ENCODE measurements around the gene SLC38A10.
"Not testable (repeated sequence)": the region's sequence is repeated elsewhere in the genome, so short reads cannot be mapped to it uniquely, and the experiment has no call there.

Gene SLC38A10

DNA sequence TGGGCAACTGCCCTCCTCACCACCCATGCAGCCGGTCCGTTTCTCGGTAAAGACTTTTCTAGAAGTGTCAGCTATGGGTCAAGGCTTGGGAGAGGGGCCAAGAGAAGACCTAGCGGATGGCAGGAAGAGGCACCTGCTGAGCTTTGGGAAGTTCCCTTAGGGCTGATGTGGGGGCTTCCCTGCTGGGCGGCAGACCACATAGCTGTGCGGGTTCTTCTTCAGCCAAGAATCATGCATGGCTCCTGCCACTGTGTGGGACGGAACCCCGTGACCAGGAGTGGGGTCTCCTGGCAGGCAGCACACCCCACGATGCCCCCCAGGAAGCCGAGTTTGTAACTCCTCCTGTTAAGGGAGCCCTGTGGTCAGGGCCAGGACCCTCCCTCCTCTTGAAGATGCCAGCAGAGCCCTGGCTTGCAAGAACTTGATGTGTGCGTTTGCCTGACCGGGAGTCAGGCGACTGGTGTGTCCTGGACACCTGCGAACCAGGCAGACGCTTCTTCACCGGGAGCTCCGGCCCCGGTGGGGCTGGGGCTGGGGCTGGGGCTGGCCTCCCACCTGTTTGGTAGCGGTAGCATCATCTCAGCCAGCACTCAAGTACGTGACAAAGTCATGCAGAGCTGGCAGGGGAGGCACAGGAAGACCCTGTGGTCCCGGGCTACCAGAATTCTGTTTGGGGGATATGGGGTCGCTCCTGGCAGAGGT lies 17.7 kb upstream of the SLC38A10 start:
- no peak for DNase-seq (ENCODE audit: low read depth in 3 of 3)

- no peak for DNase-seq (ENCODE audit: low read depth in 3 of 3)
Observed at GRCh38 chr17:81311946-81312345, 16.8 kb upstream of the SLC38A10 start.

- DNase-seq (ENCODE audit: low read depth in 3 of 3) = no peak
Observed at GRCh38 chr17:81310949-81311550, 15.9 kb upstream of the SLC38A10 start.

- DNase-seq (ENCODE audit: low read depth in 3 of 3) = no peak
Observed at GRCh38 chr17:81309859-81310839, 15.0 kb upstream of the SLC38A10 start.

- DNase-seq (ENCODE audit: low read depth in 3 of 3) = peak in 1 of 3 experiments; percentile 36
Observed at GRCh38 chr17:81309140-81309858, 14.2 kb upstream of the SLC38A10 start.

DNA sequence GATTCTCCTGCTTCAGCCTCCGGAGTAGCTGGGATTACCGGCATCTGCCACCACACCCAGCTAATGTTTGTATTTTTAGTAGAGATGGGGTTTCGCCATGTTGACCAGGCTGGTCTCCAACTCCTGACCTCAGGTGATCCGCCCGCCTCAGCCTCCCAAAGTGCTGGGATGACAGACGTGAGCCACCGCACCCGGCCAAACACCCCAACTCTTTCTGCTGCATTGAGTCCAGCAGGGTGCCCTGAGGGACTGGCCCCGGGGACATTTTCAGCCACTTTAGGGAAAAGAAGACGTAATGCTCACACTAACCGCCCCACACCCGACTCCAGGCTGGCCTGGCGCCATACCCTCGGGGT lies 13.7 kb upstream of the SLC38A10 start:
- DNase-seq (ENCODE audit: low read depth in 3 of 3) = not testable (repeated sequence)

DNA sequence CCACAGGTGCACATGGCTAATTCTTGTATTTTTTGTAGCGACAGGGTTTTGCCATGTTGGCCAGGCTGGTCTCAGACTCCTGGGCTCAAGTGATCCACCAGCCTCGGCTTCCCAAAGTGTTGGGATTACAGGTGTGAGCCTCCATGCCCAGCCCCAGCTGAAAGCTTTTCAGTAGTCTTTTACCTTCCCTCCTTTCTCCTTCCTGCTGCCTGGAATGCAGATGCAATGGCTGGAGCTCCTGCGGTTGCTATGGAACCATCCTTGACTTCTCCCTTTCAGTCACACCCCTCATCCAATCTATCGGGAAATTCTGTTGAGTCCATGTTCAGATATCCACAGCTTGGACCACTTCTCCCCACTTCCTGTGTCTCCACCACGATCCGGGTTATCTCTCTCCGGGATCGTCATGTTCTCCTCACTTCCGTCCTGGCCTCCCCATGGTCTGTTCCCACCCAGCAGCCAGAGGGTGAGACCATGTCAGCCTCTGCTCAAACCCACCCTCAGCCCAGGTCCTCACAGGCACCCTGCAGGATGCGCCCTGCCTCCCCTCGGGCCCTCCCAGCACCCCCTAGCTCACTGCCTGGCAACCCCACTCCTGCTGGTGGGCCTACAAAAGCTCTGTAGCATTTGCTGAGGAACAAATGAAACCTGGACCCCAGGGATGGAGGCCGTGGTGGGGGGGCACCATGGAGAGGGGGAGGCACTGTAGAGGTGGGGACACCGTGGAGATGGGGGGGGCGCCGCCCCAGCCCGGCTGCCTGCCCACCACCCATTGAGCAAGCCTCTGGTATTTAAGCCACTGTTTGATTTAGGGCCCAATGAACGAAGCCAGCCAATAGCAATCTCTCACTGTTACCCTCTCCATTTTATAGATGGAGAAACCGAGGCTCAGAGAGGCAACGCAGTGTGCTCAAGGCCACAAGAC lies 12.8 kb upstream of the SLC38A10 start:
- no peak for DNase-seq (ENCODE audit: low read depth in 3 of 3)

- no peak for DNase-seq (ENCODE audit: low read depth in 3 of 3)
Observed at GRCh38 chr17:81306898-81307510, 11.9 kb upstream of the SLC38A10 start.

GRCh38 chr17:81306491-81306890 lies 11.4 kb upstream of the SLC38A10 start:
- no peak for DNase-seq (ENCODE audit: low read depth in 3 of 3)

DNA sequence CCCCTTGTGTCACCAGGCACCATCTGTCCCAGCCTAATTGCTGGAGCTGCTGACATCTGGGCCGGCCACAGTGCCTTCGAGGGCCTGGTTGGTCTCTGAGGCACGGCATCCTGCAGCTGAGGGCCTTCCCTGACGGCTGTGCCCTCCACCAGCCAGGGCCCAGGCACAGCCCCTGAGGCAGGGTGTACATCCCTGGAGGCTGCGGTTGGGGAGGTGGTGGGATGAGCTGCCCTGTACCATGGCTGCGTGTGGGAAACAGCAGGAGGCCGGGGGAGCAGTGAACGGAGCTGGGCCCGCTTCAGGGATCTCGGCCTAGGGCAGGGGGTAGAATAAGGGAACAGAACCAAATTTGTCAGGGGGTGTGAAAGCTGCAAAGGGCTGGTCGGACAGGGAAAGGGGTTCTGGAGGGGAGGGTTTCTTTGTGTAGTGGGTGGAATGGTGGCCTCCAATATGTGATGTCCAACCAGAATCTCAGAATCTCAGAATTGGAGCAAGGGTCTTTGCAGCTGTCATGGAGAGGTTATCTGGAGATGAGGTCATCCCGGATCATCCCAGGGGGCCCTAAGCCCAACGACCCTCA lies 10.0 kb upstream of the SLC38A10 start:
- no peak for DNase-seq (ENCODE audit: low read depth in 3 of 3)

GRCh38 chr17:81304196-81305015 lies 9.3 kb upstream of the SLC38A10 start:
- no peak for DNase-seq (ENCODE audit: low read depth in 3 of 3)

DNA sequence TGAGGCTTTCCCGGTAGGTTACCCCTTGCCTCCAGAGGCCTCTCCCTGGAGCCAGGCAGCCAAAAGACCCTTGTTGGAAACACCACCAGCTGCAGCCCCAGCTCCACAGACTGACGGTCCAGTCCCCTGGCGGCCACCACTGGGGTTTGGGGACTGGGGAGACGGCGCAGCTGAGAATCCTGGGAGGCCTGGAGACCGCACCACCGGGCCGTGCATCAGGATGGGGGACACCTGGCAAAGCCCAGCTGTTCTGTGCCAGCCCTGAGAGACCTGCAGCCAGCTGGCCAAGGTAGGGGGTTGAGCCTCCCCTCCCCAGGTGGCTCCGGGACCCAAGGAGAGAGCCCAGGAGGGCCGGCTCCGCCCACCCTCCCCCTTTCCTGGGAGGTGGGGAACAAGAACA lies 8.3 kb upstream of the SLC38A10 start:
- DNase-seq (ENCODE audit: low read depth in 3 of 3) = no peak

- DNase-seq (ENCODE audit: low read depth in 3 of 3) = no peak
Observed at GRCh38 chr17:81302861-81303333, 7.8 kb upstream of the SLC38A10 start.

GRCh38 chr17:81302324-81302723 lies 7.2 kb upstream of the SLC38A10 start:
- no peak for DNase-seq (ENCODE audit: low read depth in 3 of 3)

DNA sequence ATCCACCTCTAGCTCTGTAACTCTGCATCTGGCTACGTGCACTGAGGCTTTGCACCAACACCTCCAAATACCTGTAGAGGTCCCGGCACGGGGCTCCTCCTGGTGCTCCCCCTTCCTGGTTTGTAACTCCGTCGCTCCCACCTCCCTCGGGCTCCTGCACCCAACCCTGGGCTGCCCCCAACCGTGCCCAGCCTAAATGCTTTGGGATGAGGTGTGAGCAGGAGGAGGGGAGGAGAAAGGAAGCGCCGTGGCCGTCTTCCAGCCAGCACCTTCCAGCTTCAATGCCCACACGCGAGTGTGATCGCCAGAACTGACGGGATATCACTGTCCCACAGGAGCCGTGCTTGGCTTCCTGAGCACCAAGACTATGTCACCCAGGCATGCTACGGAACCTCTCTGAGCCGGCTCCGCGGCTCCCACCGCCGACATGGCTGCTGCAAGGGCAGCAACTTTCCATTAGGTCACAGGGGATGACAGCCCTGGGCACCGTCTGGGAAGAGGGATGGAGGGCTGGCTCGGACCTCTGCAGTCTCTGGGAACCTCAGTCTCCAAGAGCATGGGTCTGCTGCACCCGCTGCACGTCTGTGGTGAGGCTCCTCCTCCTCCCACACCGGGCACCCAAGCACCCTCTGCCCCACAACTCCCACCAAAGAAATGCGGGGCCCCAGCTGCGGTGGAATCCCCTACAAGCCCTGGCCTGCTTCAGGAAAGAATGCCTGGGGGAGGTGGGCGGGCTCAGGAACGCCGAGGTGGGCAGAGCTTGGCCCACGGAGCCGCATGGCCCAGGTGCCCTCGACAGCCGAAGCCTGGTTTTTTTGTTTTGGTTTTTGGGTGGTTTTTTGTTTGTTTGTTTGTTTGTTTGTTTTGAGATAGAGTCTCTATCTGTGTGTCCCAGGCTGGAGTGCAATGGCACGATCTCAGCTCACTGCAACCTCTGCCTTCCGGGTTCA lies 6.4 kb upstream of the SLC38A10 start:
- DNase-seq (ENCODE audit: low read depth in 3 of 3) = no peak

GRCh38 chr17:81300586-81301155 lies 5.6 kb upstream of the SLC38A10 start:
- no peak for DNase-seq (ENCODE audit: low read depth in 3 of 3)

DNA sequence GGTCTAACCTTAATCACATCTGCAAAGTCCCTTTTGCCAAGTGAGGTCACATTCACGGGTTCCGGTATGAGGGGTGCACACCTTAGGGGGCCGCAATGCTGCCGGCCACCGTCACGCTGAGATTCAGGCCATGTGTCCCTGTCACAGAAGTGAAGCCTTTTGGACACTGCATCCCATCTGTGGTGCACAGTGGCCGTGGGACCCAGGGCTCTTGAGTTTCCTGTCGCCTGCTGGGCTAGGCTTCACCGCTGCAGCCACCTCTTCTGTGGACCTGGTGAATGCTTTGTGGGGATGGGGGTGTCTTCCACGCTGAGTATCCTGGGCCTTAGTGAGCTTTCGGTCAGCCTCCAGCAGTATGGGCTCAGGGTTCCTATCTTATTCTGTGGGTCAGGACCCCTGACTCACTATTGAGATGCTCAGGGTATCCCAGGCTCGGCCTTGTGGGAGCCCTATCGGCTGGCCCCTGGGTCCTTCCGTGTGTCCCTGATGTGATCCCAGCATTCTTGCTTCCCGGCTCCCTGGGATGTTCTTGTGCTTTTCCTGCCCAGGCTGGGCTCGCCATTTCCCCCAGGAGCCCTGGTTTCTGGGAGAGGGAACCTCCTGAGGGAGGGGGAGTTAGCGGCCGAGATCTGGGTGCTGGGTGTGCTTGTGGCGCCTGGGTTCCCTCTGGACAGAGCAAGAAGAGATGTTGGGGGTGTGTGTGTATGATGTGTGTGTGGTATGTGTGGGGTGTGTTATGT lies 4.9 kb upstream of the SLC38A10 start:
- no peak for DNase-seq (ENCODE audit: low read depth in 3 of 3)

Measured in stimulated activated CD4-positive, alpha-beta T cell treated with anti-CD3 and anti-CD28 coated beads, TNF-alpha, amount 100 ng/mL, for 24 hours (primary cell).